Stimulated activated CD4-positive, alpha-beta T cell treated with anti-CD3 and anti-CD28 coated beads, TNF-alpha, amount 100 ng/mL, for 1 hour (primary cell): ENCODE data around the gene EPB41L2.
"Not testable (repeated sequence)": the region's sequence is repeated elsewhere in the genome, so short reads cannot be mapped to it uniquely, and the experiment has no call there.

Experiments used
- DNase-seq, 3 donors: peaks; one replicate each; pipeline ENCODE4 v3.0.0-alpha.2; 2020; ENCODE audit warnings: low read depth in 3 of 3, low spot score in 1 of 3

The EPB41L2 gene

DNA sequence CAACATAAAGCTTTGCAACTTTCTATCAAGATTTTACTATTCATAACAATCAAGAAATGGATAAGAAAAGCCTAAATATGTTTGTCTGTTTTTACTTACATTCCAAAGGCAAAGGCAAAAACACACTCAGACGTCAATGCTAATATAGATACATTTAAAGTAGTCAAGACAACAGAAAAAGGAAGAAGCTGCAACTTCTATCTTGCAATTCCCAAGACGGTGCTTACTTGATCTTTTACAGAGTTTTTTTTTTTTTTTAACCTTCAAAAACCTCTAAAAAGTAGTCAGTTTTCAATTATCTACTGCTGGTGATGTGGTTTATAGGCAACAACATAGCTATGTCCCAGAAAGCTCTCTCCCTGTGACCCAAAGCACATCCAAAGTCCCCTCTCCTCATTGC lies 58.1 kb downstream of the EPB41L2 start:
- no peak for DNase-seq

DNA sequence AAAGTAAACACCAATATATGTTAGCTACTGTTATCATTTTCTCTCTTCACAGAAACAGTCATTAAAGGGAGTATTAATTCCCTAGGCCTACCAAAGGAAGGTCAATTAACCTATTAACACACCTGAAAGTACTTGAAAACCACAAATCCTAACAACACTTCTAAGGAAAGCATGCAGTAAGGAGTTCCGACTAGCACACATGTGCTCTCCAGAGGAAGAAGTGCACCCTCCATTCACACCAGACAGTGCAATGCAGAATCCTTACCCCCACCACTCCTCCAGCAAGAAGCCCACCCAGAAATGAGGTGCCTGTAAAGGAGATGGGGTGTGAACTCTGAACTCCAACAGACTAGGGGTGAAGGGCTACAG lies 58.7 kb downstream of the EPB41L2 start:
- DNase-seq, result no peak

DNA sequence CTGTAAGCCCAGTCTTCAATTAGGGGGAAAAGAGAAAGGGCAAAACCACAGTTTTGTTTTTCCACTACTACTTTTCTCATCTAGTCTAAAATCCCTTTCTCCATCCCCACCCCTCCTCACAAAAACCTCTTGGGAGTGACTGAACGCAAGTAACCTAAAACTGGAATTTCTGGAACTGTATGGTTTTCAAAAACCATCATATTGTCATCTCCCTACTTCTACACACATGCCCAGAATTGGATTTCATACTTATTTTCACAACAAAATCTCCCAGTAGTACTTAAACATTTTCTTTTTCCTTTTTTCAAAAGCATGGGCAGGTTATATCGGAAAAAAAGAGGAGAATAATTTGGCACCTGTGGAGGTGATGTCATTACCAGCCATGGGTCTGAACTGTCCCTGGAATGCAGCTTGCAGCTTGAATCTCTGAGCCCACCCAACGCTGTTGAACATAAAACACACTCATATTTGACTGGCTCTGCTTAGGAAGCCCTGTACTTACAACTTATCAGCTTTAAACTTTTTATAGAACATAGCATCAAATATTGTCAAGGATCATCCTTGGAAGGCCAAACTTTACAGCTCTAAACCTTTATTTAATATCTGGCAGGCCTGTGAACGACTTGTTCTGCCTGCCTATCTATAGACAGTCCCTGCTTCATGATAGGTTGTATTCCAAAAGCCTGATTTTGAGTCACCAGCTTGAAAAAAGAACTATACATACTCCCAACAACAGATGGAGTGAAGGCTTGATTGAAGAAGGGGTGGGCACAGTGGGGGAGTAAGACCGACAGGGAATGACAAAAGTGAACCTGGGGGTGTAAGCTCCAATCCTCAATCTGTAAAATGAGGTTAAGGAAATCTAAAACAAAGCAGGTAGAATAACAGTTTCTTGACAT lies 59.3 kb downstream of the EPB41L2 start:
- DNase-seq, result no peak

DNA sequence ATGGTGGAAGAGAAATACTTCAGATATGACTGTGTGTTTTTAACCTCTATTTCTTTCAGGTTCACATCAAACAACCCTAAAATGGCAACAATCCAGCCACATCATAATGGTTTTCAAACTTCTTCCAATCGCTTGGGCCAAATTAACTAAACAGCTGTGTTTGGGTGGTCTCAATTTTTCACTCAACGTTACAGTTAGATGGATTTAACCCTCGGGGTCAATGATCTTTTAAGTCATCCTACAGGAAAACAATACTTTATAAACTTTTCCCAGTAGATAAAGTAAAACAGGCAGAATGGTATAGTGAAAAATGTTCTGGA lies 60.4 kb downstream of the EPB41L2 start:
- no peak for DNase-seq

DNA sequence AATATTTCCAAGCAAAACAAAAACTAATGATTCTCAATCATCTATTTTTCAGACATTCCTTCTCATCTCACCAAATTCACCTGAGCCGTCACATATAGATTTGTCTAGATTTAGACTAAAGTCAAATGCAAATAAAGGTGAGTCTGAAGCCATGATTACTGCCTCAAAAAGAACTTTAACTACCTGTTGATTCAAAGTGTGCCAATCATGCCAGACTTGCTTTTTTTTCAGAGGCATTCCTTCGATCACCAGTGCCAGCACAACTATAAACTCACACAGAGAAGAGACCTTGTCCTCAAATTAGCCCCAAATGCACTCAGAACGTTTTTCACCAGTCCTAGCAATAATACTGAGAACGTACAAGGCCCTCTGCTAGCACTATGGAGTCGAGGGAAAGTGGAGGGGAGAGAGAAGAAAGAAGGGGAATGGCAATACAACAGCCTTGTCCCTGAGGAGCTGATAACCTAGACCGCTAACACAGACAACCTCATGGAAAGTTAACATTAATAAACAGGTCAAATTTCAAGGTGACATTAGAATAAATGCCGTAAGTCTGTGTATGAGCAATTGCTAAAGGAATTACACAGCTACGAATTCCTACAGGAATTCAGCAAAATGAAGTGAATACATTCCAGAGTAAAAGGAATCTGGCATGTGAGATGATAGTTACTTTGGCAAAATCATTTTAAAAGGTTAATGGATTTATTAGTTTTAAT lies 60.9 kb downstream of the EPB41L2 start:
- DNase-seq, result no peak

DNA sequence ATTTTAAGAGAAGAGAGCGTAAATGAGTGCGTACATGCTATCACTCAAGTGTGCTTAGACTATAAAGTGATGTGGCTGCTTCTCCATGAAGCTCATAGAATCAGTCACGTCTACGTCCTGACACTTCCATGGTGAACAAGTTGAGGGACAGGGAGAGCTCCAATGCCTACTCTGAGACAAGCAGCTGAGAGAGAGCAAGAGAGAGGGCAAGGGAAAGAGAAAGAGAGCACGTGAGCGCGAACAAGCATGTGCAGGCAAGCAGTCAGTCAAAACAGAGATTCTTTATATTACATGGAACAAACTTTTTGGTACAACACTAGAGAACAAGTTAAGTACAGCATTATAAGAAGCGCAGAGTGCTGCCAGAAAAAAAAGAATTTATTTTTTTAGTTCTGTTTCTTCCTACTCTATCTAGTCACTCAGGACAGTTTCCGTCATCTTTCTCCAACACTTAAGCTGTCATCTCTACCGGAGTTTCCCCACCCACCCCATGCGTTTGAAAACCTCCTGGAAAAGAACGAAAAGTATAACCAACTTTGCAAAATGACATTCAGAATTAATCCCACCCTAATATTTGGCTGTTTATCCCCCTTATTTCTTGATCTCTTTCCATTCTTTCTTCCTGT lies 61.8 kb downstream of the EPB41L2 start:
- no peak for DNase-seq

DNA sequence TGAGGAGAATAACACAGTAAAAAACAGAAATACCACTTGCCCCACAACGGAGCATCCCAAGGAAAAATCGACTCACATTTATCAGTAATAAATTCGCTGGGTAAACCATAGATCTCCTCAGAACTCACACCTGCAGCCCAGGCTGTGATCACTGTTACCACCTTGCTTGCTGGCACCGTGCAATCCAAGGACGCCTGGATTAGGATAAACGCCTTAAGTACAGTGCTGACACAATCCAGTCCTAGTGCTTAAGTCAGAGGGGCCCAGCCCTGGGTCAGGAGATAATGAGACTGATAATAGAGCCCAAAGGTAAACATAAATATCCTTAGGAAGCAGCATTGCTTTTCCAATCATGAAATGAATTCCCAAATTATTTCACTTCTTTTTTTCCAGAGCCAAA lies 62.5 kb downstream of the EPB41L2 start:
- no peak for DNase-seq

DNA sequence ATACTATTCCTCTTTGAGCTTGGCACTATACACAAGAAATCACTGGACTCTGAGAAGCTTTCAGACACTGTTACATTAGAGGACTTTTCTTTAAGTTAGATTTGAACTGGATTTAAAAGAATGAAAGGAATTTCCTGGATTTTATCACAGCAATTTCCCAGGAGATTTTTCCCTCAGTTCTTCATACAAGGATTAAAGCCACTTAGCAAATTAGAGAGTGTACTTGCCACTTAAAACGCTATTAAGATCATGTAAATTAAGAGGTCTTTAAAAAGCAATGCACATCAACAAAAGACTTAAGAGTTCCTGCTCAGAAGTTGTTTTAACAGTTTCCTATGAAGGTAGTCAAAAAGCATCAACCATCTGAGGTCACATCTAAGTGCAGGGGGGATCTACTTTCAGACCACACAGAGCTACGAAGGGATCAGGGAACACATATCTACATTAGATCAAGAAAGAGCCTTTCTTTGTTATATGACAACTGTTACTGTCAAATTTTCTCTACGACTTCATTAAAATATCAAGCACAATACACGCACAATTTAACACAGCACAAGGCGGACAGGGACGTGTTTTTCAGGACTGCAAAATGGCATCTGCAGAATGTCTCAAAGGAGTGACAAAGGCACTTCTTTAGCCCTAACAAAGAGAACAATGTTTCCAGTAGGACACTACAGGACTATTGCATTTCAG lies 65.8 kb downstream of the EPB41L2 start:
- no peak for DNase-seq

DNA sequence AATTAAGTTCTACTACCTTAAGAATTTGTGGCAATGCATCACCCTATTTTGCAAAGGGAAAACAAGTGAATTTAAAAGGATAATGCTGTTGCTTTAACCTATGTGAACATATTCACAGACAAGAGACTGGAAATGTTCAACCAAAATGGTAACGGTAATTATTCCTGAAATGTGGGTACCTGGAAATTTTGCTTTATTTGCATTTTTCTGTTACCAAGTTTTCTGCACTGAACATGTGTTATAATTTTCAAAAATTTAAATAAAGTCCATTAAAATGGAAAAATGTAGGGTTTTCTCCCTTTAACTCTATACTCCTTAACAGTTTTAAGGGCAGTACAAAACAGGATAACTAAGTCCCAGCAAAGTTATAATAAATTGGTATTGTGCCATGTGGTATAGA lies 66.4 kb downstream of the EPB41L2 start:
- DNase-seq, result no peak

DNA sequence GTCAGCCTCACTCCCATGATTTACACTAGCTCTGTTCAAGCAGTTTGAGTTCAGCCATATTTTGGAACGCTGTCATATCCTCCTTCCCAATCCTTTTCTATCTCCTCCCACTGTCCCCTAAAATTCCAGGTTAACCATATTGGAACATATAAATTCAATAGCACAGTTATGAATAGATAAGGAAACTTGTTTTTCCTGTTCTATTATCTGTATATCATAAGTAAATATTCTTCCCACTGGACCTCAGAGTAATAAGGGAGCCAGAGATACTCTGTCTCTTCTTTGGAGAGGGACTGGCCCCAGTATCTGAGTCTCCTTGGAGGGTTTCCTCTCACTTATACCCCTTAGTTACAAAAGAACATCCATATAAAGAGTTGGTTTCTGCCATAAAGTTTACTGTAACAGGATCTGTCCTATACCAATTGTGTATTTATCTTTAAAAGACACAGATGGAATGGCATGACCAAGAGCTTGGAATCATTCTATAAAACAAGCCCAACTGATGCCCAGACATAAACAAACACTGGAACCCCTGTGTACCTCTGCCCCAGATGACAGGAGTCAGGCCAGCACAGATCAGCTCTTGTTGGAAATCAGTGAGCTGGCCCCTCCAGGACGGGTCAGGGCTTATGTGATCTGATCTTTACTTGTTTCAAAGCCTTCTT lies 67.1 kb downstream of the EPB41L2 start:
- no peak for DNase-seq

DNA sequence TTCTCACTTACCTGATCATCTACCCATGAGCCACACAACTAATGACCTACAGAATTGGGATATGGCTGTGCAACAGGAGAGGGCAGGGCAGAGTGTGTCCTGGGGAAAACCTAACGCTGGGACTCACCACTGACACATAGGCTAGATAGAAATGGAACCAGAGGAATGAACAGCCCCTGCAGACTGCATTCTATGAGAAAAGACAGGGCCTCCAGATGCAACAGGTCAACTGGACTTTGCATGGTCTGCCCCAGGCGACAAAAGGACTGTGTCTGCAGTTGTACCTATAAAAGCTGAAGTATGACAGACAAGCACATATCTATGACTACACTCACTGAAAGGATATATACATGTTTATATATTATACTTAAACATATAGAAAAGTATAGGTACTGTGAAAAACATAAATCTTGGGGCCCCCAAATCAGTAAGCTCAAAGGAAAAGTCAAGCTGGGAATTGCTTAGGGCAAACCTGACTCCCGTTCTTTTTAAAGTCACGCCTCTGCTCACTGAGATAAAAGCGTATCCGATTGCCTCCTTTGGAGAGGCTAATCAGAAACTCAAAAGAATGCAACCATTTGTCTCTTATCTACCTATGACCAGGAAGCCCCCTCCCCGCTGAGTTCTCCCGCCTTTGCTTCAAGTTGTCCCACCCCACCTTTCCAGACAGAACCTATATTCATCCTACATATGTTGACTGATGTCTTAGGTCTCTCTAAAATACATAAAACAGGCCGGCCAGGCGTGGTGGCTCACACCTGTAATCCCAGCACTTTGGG lies 68.5 kb downstream of the EPB41L2 start:
- DNase-seq, result no peak

DNA sequence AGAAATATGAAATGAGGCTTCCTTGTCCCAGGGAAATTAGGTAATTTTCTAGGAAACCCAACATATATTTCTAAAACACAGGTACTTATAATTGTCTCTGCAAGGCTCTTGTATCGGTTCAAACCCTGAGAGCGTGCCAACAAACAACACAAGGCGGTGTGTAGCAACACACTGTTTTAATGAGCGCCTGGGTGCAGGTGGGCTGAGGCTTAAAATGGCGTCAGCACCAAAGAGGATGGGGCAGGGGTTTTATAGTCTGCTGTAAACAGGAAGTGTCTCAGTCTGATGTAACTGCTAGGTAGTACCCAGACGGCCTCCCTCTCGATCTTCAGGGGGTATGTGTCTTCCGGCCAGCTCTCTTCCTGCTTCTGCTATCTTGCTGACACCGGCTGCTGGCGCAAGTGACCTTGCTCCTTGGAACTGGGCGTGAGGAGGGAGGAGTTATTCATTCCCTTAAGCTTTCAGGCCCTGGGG lies 69.7 kb downstream of the EPB41L2 start:
- DNase-seq, result no peak

DNA sequence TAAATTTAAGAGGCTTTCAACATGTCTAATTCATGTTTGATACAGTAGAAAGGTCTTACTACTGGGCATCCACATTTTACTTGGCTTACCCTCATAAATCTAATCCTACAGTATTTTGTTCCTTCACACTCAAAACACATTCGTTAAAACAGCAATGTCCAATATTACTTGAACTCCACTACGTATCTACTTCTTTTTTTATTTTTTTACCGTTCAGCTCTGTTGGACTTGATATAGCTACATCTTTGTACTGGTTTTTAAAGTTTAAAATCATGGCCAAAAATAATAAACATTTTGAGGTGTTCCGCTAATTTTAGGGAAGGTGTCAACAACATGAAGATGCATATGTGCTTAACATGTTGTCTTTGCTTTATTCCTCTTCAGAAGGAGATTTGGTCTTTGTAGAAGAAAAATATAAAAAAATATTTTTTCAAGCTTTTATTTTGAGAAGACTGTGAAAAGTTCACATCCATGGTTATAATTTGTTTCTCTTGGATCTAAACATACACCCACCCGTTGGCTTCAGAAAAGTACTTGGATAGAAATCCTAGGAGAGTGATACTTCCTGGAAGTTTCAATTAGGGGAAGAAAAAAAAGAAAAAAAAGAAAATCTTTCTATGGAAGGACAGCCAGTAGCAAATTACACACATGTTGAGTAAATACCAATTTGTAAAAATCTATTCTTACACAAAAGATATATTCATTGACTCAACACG lies 71.5 kb downstream of the EPB41L2 start:
- no peak for DNase-seq

DNA sequence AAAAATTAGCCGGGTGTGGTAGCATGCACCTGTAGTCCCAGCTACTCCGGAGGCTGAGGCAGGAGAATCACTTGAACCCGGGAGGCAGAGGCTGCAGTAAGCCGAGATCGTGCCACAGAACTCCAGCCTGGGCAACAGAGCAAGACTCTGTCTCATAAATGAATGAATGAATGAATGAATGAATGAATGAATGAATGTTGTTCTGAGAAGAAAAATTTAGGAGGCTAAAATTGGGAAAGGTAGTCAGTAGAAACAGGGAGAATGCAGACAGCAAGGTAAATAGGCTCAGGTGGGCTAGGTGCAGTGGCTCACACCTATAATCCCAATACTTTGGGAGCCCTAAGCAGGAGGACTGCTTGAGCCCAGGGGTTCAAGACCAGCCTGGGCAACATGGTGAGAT lies 75.5 kb downstream of the EPB41L2 start:
- not testable (repeated sequence) for DNase-seq

DNA sequence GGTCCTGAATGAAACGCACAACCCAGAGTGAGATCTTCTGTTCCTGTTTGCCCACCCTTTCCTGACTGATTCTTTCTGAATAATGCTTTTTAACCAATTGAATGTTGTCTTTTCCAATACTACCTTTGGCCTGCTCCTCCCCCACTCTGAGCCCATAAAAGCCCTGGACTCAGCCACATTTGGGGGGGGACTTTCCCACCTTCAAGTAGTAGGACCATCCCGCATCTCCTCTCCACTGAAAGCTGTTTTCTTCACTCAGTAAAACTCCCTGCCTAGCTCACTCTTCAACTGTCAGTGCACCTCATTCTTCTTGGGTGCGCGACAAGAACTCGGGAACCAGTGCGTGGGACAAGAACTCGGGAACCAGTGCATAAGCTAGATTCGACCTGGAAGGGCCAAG lies 77.9 kb downstream of the EPB41L2 start:
- DNase-seq, result no peak

DNA sequence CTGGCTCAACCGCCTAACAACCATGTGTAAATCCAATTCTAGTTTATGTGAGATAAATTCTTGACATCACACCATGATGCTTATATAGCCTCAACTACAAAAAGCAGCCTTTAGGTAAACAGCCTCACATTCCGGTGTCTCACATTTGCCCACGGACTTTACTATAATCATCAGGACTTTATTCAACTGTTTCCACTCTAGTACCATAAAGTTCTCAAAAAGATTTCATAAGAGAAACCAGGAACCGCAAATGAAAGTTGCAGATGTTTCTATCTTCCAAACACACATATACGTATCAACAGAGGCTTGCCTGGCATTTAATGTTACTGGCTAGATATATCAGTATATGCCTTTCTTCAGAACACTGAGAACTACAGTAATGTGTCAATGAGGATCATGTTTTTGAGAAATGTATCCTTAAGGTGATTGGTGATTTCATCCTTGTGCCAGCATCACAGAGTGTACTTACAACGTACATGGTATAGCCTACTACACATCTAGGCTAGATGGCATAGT lies 80.0 kb downstream of the EPB41L2 start:
- no peak for DNase-seq

DNA sequence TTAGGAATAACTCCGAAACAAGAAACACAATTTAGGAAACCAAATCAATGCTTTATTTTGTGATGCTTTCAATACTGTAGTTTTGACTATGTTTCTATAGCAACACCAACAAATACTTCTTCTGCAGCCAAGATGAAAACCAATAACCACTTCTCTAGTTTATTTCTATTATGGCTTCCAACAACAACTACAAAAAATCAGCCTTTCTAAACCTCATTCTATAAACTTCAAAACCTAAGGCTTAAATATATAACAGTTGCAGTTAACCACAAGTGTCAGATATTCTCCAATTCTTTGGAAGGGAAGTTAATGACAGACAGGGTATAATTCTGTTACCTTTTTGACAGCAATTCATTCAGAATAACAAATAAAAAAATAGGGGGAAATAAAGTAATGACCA lies 80.9 kb downstream of the EPB41L2 start:
- no peak for DNase-seq

DNA sequence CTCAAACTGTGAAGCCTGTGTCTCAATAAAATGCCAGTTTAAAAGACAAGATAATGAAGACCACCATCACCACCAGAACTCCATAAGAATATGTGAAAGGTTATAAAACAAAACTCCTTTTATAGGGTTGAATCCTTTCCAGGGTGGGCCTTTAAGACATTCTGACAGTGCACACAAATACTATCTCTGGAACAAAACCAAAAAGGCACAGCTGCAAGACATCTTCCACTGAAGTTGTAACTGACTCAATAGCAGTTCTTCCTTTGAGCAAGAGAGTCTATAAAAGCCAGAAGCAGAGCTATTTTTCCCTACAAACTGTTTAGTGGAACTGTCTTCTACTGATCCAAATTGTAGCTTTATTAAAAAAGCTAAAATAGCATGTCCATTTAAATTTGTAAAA lies 81.6 kb downstream of the EPB41L2 start:
- no peak for DNase-seq

DNA sequence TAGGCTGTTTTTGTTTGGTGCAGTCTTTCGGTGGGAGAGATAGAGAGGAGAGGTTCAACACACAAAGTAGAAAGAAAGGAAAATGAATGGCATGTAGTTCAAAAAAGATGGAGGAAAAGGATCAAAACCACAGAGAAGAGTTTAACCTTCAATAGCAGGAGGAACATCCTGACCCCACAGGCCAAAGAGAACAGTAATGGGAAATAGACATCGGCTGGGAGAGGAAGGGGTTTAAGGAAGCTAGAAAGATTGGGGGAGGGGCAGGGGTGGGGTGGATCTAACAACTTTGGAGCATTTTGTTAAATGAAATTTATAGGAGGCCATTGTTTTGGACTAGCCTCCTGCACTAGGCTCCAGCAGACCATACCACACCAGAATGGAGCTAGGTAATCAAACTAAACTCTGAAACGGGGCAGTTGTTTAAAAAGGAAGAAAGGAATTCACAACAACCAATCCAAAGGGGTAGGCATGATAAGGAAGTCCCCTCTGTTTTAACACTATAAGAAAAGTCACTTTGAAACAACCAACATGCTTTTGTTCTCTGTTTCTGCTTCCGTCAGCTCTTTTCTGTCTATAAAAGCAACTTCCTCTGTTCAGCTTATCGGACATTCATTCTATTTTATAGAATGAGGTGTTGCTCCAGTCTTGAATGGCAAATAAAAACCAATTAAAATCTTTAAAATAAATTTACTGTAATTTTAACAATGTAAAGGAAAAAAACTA lies 82.6 kb downstream of the EPB41L2 start:
- DNase-seq, result no peak
